Peyer's patch (tissue), 4 donors: ENCODE measurements around the gene POLE3. TPM values are rescaled to one million over a fixed set of nuclear protein-coding genes. Genes with fewer than 3 reads are reported as not detected.

Source experiments
- DNase-seq, 3 donors: peaks; one replicate each; pipeline ENCODE4 v3.0.0-alpha.2; 2017 to 2019
- H3K27ac ChIP-seq, 4 donors: fragments of 200-600 bp; sonication (generic); one replicate each; pipeline ENCODE4 v1.5.1; 2016 to 2019
- H3K27me3 ChIP-seq, 2 donors: fragments of 200-600 bp; sonication (generic); one replicate each; pipeline ENCODE4 v1.5.1; 2019
- H3K36me3 ChIP-seq, 3 donors: fragments of 200-600 bp; sonication (generic); one replicate each; pipeline ENCODE4 v1.5.1; 2016 to 2019
- H3K4me1 ChIP-seq, 4 donors: fragments of 200-600 bp; sonication (generic); one replicate each; pipeline ENCODE4 v1.5.1; 2016 to 2019
- H3K4me3 ChIP-seq, 4 donors: fragments of 200-600 bp; sonication (generic); 1 replicate in 3 of 4; 2 replicates in 1 of 4; pipeline ENCODE4 v1.5.1; 2016 to 2019; ENCODE audit warnings: mild to moderate bottlenecking in 1 of 4
- H3K9me3 ChIP-seq, 4 donors: fragments of 200-600 bp; sonication (generic); one replicate each; pipeline ENCODE4 v1.5.1; 2016 to 2019; ENCODE audit warnings: mild to moderate bottlenecking in 1 of 4
- POLR2A ChIP-seq, 2 donors: fragments of 450-650 bp; IDR thresholded peaks; one replicate each; pipeline ENCODE4 v1.5.1; 2017; ENCODE audit warnings: antibody characterized with exemption in 2 of 2, mild to moderate bottlenecking in 2 of 2, moderate library complexity in 2 of 2
- total RNA-seq, 4 donors: library from RNA; depleted of rRNA; stranded (reverse); fragments of >200 nt; gene quantifications; one replicate each; pipeline ENCODE4 v1.1.0, GENCODE V29; 2016
- TF ChIP-seq, protein P1 (sequence below), 6 experiments: fragments of 450-650 bp in 4 of 6; fragments of 200-600 bp in 2 of 6; sonication (generic) in 1 of 6; IDR thresholded peaks; one replicate each; pipeline ENCODE4 v1.5.1; 2017 to 2019; ENCODE audit warnings: antibody characterized with exemption in 6 of 6, mild to moderate bottlenecking in 3 of 6, moderate library complexity in 1 of 6

Gene POLE3
- total RNA-seq, 4 donors from 2014 or later = 13.8 to 56.9 (median 16.4) TPM

DNA sequence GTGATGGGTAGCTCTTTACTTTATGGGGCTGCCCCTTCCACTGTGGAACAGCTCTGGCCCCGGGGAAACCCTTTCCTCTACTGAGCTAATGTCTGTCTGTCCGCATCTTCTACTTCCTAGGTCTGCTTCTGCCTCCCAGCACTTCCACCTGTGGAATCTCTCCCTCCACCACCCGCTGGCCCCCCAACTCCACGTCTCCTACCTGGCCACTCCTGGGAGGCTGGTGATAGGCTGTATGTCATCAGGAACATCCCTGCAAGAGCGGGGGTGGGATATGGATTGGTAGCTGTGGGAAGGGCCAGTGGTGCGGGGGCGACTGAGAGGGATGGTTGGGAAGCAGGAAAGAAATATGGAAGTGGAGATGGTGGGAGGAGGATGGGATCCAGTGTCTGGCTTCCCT lies 18.6 kb downstream of the POLE3 start:
- Histone ChIP-seq H3K4me3 (no peak overlapping the region), H3K27ac (no peak overlapping the region), H3K36me3 (peaks cover 0 to 61% (median 0%) of the 10 kb centered on the region in 3 donors), H3K9me3 (no peaks in the 10 kb centered on the region), H3K4me1 (peaks cover 0 to 30% (median 7%) of the 10 kb centered on the region in 4 donors), H3K27me3 (no peaks in the 10 kb centered on the region)
- DNase-seq = no peak
- TF ChIP-seq, protein P1, sequence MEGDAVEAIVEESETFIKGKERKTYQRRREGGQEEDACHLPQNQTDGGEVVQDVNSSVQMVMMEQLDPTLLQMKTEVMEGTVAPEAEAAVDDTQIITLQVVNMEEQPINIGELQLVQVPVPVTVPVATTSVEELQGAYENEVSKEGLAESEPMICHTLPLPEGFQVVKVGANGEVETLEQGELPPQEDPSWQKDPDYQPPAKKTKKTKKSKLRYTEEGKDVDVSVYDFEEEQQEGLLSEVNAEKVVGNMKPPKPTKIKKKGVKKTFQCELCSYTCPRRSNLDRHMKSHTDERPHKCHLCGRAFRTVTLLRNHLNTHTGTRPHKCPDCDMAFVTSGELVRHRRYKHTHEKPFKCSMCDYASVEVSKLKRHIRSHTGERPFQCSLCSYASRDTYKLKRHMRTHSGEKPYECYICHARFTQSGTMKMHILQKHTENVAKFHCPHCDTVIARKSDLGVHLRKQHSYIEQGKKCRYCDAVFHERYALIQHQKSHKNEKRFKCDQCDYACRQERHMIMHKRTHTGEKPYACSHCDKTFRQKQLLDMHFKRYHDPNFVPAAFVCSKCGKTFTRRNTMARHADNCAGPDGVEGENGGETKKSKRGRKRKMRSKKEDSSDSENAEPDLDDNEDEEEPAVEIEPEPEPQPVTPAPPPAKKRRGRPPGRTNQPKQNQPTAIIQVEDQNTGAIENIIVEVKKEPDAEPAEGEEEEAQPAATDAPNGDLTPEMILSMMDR (IDR thresholded peaks at IDR 0.05) = no peak
- TF ChIP-seq POLR2A (IDR thresholded peaks at IDR 0.05) = no peak

DNA sequence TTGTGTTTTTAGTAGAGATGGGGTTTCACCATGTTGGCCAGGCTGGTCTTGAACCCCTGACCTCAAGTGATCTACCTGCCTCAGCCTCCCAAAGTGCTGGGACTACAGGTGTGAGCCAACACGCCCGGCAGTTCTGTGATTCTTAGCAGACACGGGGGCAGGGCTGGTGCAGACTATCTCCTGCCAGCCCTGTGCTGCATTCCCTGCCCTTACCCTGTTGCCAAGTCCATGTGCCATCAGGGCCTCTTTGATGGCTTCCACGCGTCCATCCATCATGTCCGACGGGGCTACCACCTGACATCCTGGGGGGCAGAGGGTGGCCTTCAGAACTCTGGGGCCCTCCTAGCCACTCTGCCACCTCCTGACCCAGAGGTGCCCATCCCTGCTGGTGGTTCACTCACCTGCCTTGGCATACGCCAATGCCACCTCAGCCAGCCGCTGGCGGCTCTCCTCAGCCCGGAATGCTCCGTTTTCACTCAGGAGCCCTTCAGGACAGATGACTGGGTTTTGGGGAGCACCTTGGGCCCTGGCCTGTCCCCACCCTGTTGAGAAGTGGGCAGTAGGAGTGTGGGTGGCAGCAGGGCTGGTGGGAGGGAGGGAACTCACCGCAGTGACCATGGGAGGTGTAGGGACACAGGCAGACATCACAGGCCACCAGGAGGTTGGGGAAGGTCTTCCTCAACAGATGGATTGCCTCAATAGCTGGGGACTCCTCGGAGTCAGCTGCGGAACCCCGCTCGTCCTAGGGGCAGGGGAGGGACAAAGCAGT lies 20.1 kb downstream of the POLE3 start:
- TF ChIP-seq, protein P1 (IDR thresholded peaks at IDR 0.05) = no peak
- no peak for TF ChIP-seq POLR2A (IDR thresholded peaks at IDR 0.05)
- Histone ChIP-seq H3K27me3 (no peaks in the 10 kb centered on the region), H3K27ac (no peak overlapping the region), H3K36me3 (peaks cover 0 to 61% (median 0%) of the 10 kb centered on the region in 3 donors), H3K4me1 (peaks cover 0 to 38% (median 10%) of the 10 kb centered on the region in 4 donors), H3K9me3 (no peaks in the 10 kb centered on the region), H3K4me3 (no peak overlapping the region)
- no peak for DNase-seq

DNA sequence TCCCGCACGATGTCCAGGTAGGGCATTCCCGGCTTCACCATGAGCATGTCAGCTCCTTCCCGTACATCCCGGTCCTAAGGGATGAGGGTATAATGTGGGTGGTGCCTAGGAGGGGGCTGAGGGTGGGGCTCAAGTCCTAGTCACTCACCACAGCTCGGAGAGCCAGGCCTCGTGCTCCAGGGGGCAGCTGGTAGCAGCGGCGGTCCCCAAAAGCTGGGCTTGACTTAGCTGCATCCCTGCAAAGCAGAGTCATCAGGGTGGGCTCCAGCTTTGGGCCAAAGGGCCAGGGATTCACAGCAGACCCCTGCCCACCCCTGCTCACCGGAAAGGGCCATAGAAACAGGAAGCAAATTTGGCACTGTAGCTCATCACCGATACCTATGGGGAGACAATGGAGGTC lies 21.0 kb downstream of the POLE3 start:
- DNase-seq = no peak

DNA sequence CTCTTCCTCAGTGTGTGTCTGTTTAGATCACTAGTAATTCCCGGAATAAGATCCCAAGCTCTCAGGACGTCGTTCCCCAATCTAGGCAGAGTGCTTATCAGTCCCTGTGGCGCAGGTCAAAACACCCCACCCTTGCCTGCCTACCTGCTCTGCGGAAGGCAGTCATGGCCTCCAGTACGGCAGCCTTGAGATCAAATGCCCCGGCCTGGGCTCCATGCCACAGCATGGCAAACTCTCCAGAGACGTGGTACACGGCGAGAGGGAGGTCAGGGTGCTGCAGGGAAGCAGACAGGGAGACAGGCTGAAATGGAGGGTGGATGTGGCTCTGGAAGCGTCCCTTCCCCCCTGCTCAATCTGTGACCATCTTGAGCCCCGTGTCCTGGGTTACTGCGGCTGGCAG lies 21.6 kb downstream of the POLE3 start:
- H3K27me3 ChIP-seq = no peaks in the 10 kb centered on the region
- peaks cover 0 to 34% (median 10%) of the 10 kb centered on the region in 4 donors for H3K4me1 ChIP-seq
- TF ChIP-seq, protein P1 (IDR thresholded peaks at IDR 0.05) = no peak
- TF ChIP-seq POLR2A (IDR thresholded peaks at IDR 0.05) = no peak
- no peaks in the 10 kb centered on the region for H3K9me3 ChIP-seq
- H3K27ac ChIP-seq = peak overlapping the region in 2 of 4 donors; percentile 54 to 85
- H3K36me3 ChIP-seq = peaks cover 0 to 56% (median 0%) of the 10 kb centered on the region in 3 donors
- peak overlapping the region in 1 of 4 donors; percentile 6 for H3K4me3 ChIP-seq
- peak in 2 of 3 donors; percentile 75 for DNase-seq

More for the DNA sequence above, 21.0 kb downstream of the POLE3 start:
- no peaks in the 10 kb centered on the region for H3K9me3 ChIP-seq
- H3K36me3 ChIP-seq = peaks cover 0 to 61% (median 0%) of the 10 kb centered on the region in 3 donors
- no peaks in the 10 kb centered on the region for H3K27me3 ChIP-seq
- peak overlapping the region in 1 of 4 donors; percentile 85 for H3K27ac ChIP-seq
- peaks cover 0 to 34% (median 10%) of the 10 kb centered on the region in 4 donors for H3K4me1 ChIP-seq
- TF ChIP-seq POLR2A (IDR thresholded peaks at IDR 0.05) = no peak
- TF ChIP-seq, protein P1 (IDR thresholded peaks at IDR 0.05) = no peak
- no peak overlapping the region for H3K4me3 ChIP-seq

DNA sequence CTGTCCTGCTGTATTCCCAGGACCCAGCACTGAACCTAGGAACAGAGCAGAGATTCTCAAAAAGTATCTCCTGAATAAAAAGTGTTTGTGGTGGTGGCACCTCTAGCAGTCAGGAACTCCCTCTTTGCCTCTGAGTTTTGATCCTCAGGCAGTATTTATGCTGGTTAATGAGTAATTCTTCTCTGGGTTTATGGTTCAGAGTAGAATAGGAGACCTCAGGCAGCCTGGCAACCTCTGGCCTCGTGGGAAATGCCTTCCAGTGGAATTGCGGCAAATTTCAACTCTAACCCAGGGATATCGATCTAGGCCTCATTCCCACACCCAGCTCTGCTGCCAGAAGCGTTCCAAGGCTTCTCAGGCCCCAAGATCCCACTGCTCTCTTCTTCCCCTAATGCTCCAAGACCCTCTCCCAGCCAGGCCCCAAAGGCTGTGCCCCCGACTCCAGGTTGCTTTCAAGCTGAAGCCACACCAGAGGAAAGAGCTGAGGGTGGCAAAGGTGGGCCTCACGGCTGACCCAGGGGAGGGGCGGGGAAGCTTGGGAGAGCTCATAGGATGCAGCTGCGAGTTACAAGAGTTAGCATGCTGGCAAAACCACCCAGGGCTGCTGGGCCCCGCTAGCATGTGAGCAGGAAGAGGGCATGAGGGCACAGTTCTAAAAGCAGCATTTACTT lies 22.8 kb downstream of the POLE3 start:
- Histone ChIP-seq H3K36me3 (peaks cover 0 to 47% (median 0%) of the 10 kb centered on the region in 3 donors), H3K27me3 (no peaks in the 10 kb centered on the region), H3K27ac (peak overlapping the region in 3 of 4 donors; percentile 22 to 85 (median 62)), H3K4me1 (peaks cover 0 to 34% (median 10%) of the 10 kb centered on the region in 4 donors), H3K4me3 (no peak overlapping the region), H3K9me3 (no peaks in the 10 kb centered on the region)
- no peak for TF ChIP-seq POLR2A (IDR thresholded peaks at IDR 0.05)
- peak in 2 of 3 donors; percentile 63 to 70 for DNase-seq
